Loucy (cell line): ENCODE data around the gene EGR4.

ENCODE experiments used
- H2AFZ ChIP-seq: fragments of 200-600 bp; sonication (generic); 2 replicates; pipeline ENCODE4 v1.6.0; 2016; ENCODE audit warnings: antibody characterized with exemption, mild to moderate bottlenecking, low read length, moderate library complexity
- H3F3A ChIP-seq: fragments of 200-600 bp; 2 replicates; pipeline ENCODE4 v1.6.0; 2016; ENCODE audit warnings: antibody characterized with exemption, low read depth, mild to moderate bottlenecking
- H3K27me3 ChIP-seq: fragments of 200-600 bp; sonication (generic); 2 replicates; pipeline ENCODE4 v1.6.1; 2014; ENCODE audit warnings: low read length, mild to moderate bottlenecking; ENCODE audit not compliant: insufficient read depth, poor library complexity, severe bottlenecking
- H3K36me3 ChIP-seq: fragments of 200-600 bp; sonication (generic); 2 replicates; pipeline ENCODE4 v1.6.1; 2016; ENCODE audit warnings: low read length; ENCODE audit not compliant: insufficient read depth
- H3K4me1 ChIP-seq: fragments of 200-600 bp; sonication (generic); 2 replicates; pipeline ENCODE4 v1.5.1; 2014; ENCODE audit warnings: low read length, mild to moderate bottlenecking; ENCODE audit not compliant: insufficient read depth, poor library complexity, severe bottlenecking
- H3K4me2 ChIP-seq: fragments of 200-600 bp; sonication (generic); 2 replicates; pipeline ENCODE4 v1.6.0; 2014; ENCODE audit warnings: antibody characterized with exemption, low read length, low read depth, mild to moderate bottlenecking; ENCODE audit not compliant: poor library complexity, severe bottlenecking
- H3K4me3 ChIP-seq: fragments of 200-600 bp; sonication (generic); 2 replicates; pipeline ENCODE4 v1.5.1; 2014; ENCODE audit warnings: low read length, mild to moderate bottlenecking, mixed read lengths; ENCODE audit not compliant: poor library complexity, severe bottlenecking
- H3K79me2 ChIP-seq: fragments of 200-600 bp; sonication (generic); 2 replicates; pipeline ENCODE4 v1.6.1; 2014; ENCODE audit warnings: low read length; ENCODE audit not compliant: insufficient read depth
- H3K9ac ChIP-seq: fragments of 200-600 bp; sonication (generic); 2 replicates; pipeline ENCODE4 v1.6.0; 2014; ENCODE audit warnings: mild to moderate bottlenecking, low read depth, low read length, moderate library complexity; ENCODE audit not compliant: poor library complexity, severe bottlenecking
- H3K9me2 ChIP-seq: fragments of 200-600 bp; sonication (generic); replicated peaks from 2 replicates; pipeline ENCODE4 v1.6.1; 2016; ENCODE audit warnings: low read depth, low read length, mixed read lengths
- H3K9me3 ChIP-seq: fragments of 200-600 bp; sonication (generic); 2 replicates; pipeline ENCODE4 v1.6.1; 2014; ENCODE audit warnings: mild to moderate bottlenecking, antibody characterized with exemption, low read length, low read depth; ENCODE audit not compliant: insufficient read depth
- H4K20me1 ChIP-seq: fragments of 200-600 bp; sonication (generic); 2 replicates; pipeline ENCODE4 v1.6.0; 2014; ENCODE audit warnings: antibody characterized with exemption, low read length, mild to moderate bottlenecking; ENCODE audit not compliant: insufficient read depth, poor library complexity, severe bottlenecking
- CTCF ChIP-seq: fragments of 200-600 bp; sonication (generic); conservative IDR thresholded peaks from 2 replicates; pipeline ENCODE4 v1.5.1; 2014; ENCODE audit warnings: mild to moderate bottlenecking, antibody characterized with exemption, low read length
- EZH2phosphoT487 ChIP-seq: fragments of 200-600 bp; IDR thresholded peaks from 2 replicates; pipeline ENCODE4 v1.6.1; 2018; ENCODE audit warnings: antibody characterized with exemption, mild to moderate bottlenecking, moderate library complexity, borderline replicate concordance

EGR4 gene

GRCh38 chr2:73260338-73260984 lies 32.9 kb downstream of the EGR4 start:
- Histone ChIP-seq H3K4me3 (no peak overlapping the region), H3K27me3 (no peaks in the 10 kb centered on the region), H3K9ac (no peak overlapping the region), H3K9me3 (no peaks in the 10 kb centered on the region), H3K36me3 (peaks cover 56% of the 10 kb centered on the region; the same call in 1 of the 2 replicates), H3F3A (no peaks in the 10 kb centered on the region), H3K4me1 (no peaks in the 10 kb centered on the region), H2AFZ (no peak overlapping the region), H3K9me2 (no peaks in the 10 kb centered on the region), H3K79me2 (no peaks in the 10 kb centered on the region), H4K20me1 (no peaks in the 10 kb centered on the region), H3K4me2 (no peak overlapping the region)
- no peak for TF ChIP-seq EZH2phosphoT487
- TF ChIP-seq CTCF: peak; percentile 49

- no peak overlapping the region for H3K4me3 ChIP-seq
- no peaks in the 10 kb centered on the region for H3K4me1 ChIP-seq
- H2AFZ ChIP-seq: no peak overlapping the region
- H3K36me3 ChIP-seq: peaks cover 58% of the 10 kb centered on the region; the same call in 1 of the 2 replicates
- H4K20me1 ChIP-seq: no peaks in the 10 kb centered on the region
- H3K79me2 ChIP-seq: no peaks in the 10 kb centered on the region
- H3K27me3 ChIP-seq: no peaks in the 10 kb centered on the region
- no peaks in the 10 kb centered on the region for H3K9me2 ChIP-seq
- no peaks in the 10 kb centered on the region for H3F3A ChIP-seq
- H3K9me3 ChIP-seq: no peaks in the 10 kb centered on the region
- H3K9ac ChIP-seq: no peak overlapping the region
- TF ChIP-seq EZH2phosphoT487: no peak
- no peak for TF ChIP-seq CTCF
- no peak overlapping the region for H3K4me2 ChIP-seq
These were observed 33.5 kb downstream of the EGR4 start for GRCh38 chr2:73259704-73260337.

GRCh38 chr2:73259276-73259675 lies 34.1 kb downstream of the EGR4 start:
- no peaks in the 10 kb centered on the region for H4K20me1 ChIP-seq
- H3K36me3 ChIP-seq: peaks cover 58% of the 10 kb centered on the region; the same call in 1 of the 2 replicates

More at GRCh38 chr2:73259276-73259675, 34.1 kb downstream of the EGR4 start:
- H2AFZ ChIP-seq: no peak overlapping the region
- no peaks in the 10 kb centered on the region for H3F3A ChIP-seq
- no peak overlapping the region for H3K9ac ChIP-seq
- no peak overlapping the region for H3K4me2 ChIP-seq
- no peaks in the 10 kb centered on the region for H3K9me2 ChIP-seq
- no peaks in the 10 kb centered on the region for H3K4me1 ChIP-seq
- no peaks in the 10 kb centered on the region for H3K9me3 ChIP-seq
- H3K27me3 ChIP-seq: no peaks in the 10 kb centered on the region
- no peaks in the 10 kb centered on the region for H3K79me2 ChIP-seq
- no peak for TF ChIP-seq CTCF
- TF ChIP-seq EZH2phosphoT487: no peak
- H3K4me3 ChIP-seq: no peak overlapping the region
